ENCODE results near the gene GATA3.

The GATA3 gene

DNA sequence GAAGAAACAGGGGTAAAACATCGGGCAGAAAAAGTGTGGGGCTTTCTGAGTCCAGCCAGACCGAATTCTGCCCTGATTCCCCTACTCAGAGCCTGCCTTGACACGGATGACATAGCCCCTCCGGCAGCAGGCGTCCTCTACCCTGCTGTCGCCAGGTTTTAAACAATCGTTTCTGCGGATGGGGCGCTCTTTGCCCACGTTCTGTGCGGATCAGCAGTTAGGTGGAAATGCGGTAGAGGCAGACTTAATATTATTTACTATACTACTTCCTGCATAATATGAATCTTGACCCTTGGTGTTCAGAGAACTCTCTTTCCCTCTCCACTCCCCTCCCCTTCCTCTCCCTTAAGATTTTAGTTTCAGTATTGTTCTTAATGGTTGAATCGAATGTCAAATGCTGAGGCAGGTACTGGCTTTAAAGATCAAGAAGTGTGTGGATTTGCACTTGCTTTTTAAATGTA, 2.4 kb downstream of the GATA3 start:
- no peak overlapping the region for H3K4me3 ChIP-seq (ENCODE audit: low read depth, low read length)
- DNase-seq (ENCODE audit: low read depth): peak; percentile 57

DNA sequence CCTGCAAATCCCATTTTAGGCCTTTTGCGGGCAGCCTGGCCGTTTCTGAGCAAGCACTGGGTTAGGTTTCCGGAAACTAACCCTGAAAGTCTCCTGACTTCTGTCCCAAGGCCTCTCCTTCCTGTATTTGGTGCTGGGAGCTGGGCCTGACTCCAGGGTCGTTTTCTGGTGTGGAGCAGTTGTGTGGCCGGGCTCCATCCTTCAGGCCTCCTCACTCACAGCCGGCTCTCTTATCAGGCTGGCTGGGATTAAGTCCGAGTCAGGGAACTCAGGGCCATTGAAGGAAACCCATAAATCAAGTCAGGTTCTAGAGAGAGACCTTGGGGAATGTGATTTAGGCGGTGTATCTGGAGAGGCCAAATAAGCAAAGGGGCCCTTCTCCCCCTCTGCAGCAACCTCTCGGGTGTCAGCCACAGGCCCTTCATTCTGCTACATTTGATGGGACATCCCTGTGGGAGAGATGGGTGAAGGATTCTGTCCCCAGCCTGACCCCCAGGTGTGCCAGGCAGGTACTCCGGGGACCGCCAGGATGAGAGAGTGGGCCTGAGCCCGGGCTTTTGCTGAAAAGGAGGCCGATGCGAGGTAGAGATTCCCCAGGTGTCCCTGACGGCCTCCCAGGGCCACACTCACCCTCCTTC, 3.3 kb downstream of the GATA3 start:
- TF ChIP-seq, protein P1, sequence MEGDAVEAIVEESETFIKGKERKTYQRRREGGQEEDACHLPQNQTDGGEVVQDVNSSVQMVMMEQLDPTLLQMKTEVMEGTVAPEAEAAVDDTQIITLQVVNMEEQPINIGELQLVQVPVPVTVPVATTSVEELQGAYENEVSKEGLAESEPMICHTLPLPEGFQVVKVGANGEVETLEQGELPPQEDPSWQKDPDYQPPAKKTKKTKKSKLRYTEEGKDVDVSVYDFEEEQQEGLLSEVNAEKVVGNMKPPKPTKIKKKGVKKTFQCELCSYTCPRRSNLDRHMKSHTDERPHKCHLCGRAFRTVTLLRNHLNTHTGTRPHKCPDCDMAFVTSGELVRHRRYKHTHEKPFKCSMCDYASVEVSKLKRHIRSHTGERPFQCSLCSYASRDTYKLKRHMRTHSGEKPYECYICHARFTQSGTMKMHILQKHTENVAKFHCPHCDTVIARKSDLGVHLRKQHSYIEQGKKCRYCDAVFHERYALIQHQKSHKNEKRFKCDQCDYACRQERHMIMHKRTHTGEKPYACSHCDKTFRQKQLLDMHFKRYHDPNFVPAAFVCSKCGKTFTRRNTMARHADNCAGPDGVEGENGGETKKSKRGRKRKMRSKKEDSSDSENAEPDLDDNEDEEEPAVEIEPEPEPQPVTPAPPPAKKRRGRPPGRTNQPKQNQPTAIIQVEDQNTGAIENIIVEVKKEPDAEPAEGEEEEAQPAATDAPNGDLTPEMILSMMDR (IDR thresholded peaks at IDR 0.05; ENCODE audit: insufficient read depth, low read depth, low read length, missing control alignments): no peak
- no peak for DNase-seq (ENCODE audit: low read depth)
- no peak overlapping the region for H3K4me3 ChIP-seq (ENCODE audit: low read depth, low read length)

More for the DNA sequence above, 2.4 kb downstream of the GATA3 start:
- TF ChIP-seq, protein P1 (IDR thresholded peaks at IDR 0.05; ENCODE audit: insufficient read depth, low read depth, low read length, missing control alignments): no peak

DNA sequence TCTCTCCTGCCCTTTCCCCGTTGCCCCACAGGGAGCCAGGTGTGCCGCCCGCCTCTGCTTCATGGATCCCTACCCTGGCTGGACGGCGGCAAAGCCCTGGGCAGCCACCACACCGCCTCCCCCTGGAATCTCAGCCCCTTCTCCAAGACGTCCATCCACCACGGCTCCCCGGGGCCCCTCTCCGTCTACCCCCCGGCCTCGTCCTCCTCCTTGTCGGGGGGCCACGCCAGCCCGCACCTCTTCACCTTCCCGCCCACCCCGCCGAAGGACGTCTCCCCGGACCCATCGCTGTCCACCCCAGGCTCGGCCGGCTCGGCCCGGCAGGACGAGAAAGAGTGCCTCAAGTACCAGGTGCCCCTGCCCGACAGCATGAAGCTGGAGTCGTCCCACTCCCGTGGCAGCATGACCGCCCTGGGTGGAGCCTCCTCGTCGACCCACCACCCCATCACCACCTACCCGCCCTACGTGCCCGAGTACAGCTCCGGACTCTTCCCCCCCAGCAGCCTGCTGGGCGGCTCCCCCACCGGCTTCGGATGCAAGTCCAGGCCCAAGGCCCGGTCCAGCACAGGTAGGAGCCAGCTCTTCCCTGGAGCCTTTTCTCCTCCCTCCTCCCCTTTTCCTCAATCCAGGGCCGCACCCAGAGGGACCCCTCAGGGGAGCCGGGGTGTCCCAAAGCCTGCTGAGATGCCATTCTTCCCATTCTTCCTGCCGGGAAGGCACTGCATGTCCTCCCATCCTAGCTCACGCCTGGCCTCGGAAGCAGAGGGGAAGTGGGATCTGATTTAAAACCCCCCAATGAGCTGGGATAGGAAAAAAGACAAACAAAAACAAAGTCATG, 4.0 kb downstream of the GATA3 start:
- no peak for DNase-seq (ENCODE audit: low read depth)
- H3K4me3 ChIP-seq (ENCODE audit: low read depth, low read length): no peak overlapping the region
- TF ChIP-seq, protein P1 (IDR thresholded peaks at IDR 0.05; ENCODE audit: insufficient read depth, low read depth, low read length, missing control alignments): no peak

DNA sequence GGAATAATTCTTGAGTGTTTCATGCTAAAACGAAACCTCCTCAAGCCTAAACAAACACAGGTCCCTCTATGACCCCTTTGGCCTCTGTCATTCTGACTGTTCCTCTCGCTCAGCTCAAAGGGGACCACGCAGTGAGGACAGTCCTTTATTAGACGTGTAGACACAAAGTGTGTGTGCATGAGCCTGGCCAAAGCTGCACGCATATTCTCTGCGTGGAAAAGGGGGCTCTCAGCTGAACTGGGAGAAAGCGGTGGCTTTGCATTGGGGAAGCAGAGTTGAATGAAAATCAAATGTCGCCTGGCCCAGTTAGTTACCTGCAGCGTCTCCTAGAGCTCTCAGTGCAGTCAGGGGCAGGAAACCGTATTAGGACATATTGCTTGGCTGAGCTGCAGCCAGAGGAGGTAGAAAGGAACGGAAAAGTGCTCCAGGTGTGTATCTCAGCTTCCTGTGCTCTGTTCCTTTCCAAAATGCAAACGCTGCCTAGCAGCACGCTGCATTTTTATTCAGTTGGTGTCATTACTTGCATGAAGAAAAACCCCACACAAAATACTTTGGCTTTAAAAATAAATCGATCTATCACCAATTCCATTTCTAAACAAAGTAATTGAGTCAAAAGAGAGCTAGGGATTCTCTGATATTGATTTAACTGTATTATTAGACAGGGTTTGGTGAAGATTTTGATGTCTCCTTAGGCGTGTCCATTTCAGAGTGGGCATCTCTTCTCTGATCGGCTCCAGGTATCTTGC, 4.9 kb downstream of the GATA3 start:
- DNase-seq (ENCODE audit: low read depth): no peak
- TF ChIP-seq, protein P1 (IDR thresholded peaks at IDR 0.05; ENCODE audit: insufficient read depth, low read depth, low read length, missing control alignments): no peak
- H3K4me3 ChIP-seq (ENCODE audit: low read depth, low read length): no peak overlapping the region

DNA sequence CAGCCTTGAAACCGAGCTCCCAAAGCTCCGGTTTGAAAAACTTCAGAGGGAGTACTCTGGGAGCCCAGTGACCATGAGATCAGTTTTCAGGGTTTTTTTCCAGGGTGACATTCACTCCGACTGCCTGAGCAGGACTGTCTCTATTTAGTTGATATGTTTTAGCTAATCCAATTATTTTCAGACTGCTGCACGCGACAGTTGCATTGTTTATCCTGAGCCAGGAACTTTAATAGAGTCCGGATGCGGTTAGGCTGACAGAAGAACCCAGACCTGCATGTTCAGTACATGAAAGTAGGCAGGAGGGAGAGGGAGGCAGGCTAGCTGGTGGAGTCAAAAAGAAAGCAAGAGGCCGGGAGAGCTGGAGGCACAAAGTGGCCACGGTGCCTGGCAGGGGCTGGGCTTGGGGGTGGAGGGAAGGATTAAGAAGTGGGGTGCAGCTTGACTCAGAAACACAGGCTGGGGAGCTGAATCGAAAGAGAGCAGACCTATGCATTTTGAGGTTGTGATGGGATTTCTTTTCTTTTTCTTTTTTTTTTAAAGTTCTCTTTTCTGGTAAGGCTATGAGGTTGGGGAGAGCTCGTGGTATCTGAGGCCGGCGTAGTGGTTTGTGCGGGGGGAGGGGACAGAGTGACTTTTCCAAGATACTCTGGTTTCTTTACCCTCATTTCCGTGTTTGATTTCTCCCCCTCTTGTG, 5.7 kb downstream of the GATA3 start:
- peak overlapping the region; percentile 16 for H3K4me3 ChIP-seq (ENCODE audit: low read depth, low read length)
- TF ChIP-seq, protein P1 (IDR thresholded peaks at IDR 0.05; ENCODE audit: insufficient read depth, low read depth, low read length, missing control alignments): no peak
- peak; percentile 68 for DNase-seq (ENCODE audit: low read depth)

DNA sequence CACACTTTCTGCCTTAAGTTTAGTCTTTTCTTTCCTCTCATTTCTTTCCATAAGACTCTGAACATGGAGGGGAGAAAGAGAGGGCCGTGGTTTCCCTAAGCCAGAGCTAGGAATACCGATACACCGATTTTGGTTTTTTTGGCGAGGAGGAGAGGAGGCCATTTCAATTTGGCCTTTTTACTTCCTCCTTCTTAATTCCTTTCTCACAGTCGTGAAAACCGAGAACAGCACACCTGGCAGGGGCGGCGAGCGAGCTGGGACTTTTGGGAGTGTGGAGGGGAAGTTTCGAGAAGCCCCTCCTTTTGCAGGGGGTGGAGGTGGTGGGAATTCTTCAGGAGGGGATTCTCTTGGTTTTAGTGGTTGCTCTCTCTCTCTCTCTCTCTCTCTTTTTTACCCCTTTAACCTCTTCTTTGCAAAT, 6.2 kb downstream of the GATA3 start:
- H3K4me3 ChIP-seq (ENCODE audit: low read depth, low read length): peak overlapping the region; percentile 16
- TF ChIP-seq, protein P1 (IDR thresholded peaks at IDR 0.05; ENCODE audit: insufficient read depth, low read depth, low read length, missing control alignments): no peak
- peak; percentile 28 for DNase-seq (ENCODE audit: low read depth)
